Panc1 (cell line): ENCODE results near the gene FHAD1. TPM values are rescaled to one million over a fixed set of nuclear protein-coding genes. Genes with fewer than 3 reads are reported as not detected.

Experiments
- ATAC-seq: fragments of 200-7000 bp; cut with Tn5 transposase; 2 replicates; pipeline ENCODE4 v1.9.1; 2020; ENCODE audit warnings: mild to moderate bottlenecking, moderate library complexity
- BruUV-seq: library from RNA; stranded (reverse); fragments of 400-500 nt; replicated peaks from 2 replicates; lab custom pipeline; 2021; lab: Mats Ljungman, UMichigan
- CTCF ChIA-PET: fragments of 300-600 bp; sonication (Branson Sonifier 250); formaldehyde crosslinking; loops from one replicate; lab custom pipeline; 2022; ENCODE audit warnings: antibody characterized with exemption; lab: Charles Lee
- POLR2A ChIA-PET: fragments of 300-600 bp; sonication (Branson Sonifier 250); formaldehyde crosslinking; loops from one replicate; lab custom pipeline; 2022; ENCODE audit warnings: antibody characterized with exemption; lab: Charles Lee
- DNase-seq: peaks from one replicate; pipeline ENCODE4 v3.0.0-alpha.2; 2010; ENCODE audit warnings: low read depth, low spot score
- H3K27ac ChIP-seq: 2 replicates; pipeline ENCODE4 v1.5.1; 2011; ENCODE audit warnings: mild to moderate bottlenecking, low read length, inconsistent platforms
- H3K27me3 ChIP-seq: fragments of 200-500 bp; sonication (Bioruptor generic); 2 replicates; pipeline ENCODE4 v1.6.0; 2014; ENCODE audit warnings: low read length, inconsistent platforms; ENCODE audit not compliant: control insufficient read depth, insufficient read depth
- H3K36me3 ChIP-seq: fragments of 200-500 bp; sonication (Bioruptor generic); 2 replicates; pipeline ENCODE4 v1.5.1; 2014; ENCODE audit warnings: inconsistent platforms, mild to moderate bottlenecking, low read length, moderate library complexity; ENCODE audit not compliant: control insufficient read depth, insufficient read depth
- H3K4me1 ChIP-seq: 2 replicates; pipeline ENCODE4 v1.5.1; 2011; ENCODE audit warnings: inconsistent platforms, mild to moderate bottlenecking, low read length, moderate library complexity; ENCODE audit not compliant: control insufficient read depth, insufficient read depth
- H3K4me3 ChIP-seq, 2 experiments: 2 replicates each; pipeline ENCODE4 v1.5.1; 2011 to 2012; ENCODE audit warnings: low read depth in 2 of 2, low read length in 2 of 2, mild to moderate bottlenecking in 2 of 2, inconsistent platforms in 1 of 2, moderate library complexity in 1 of 2
- H3K9me3 ChIP-seq: fragments of 200-500 bp; sonication (Bioruptor generic); 2 replicates; pipeline ENCODE4 v1.5.1; 2014; ENCODE audit warnings: low read depth, mild to moderate bottlenecking, inconsistent platforms, low read length, moderate library complexity; ENCODE audit not compliant: control insufficient read depth, insufficient read depth
- POLR2AphosphoS5 ChIP-seq: IDR thresholded peaks from 2 replicates; pipeline ENCODE4 v1.6.1; 2012; ENCODE audit warnings: mild to moderate bottlenecking, low read depth, low read length, moderate library complexity
- SIN3A ChIP-seq: IDR thresholded peaks from 2 replicates; pipeline ENCODE4 v1.6.1; 2012; ENCODE audit warnings: low read depth, mild to moderate bottlenecking, low read length, moderate library complexity, borderline replicate concordance; ENCODE audit not compliant: insufficient read depth
- TCF7L2 ChIP-seq: IDR thresholded peaks from 2 replicates; pipeline ENCODE4 v1.6.1; 2011; ENCODE audit warnings: mild to moderate bottlenecking, low read depth, low read length, inconsistent platforms
- in situ Hi-C: cut with HindIII; loops from 2 replicates; pipeline ENCODE4 v1.10.0; 2016; ENCODE audit warnings: low sequenced_read_pairs, low pct_unique_long_range_greater_than_20kb
- intact Hi-C: fragments of 100-400 bp; cut with micrococcal nuclease; formaldehyde crosslinking; loops from one replicate; pipeline ENCODE4 v1.10.0; 2022; ENCODE audit not compliant: unreplicated experiment
- total RNA-seq: library from RNA; stranded (reverse); gene quantifications from one replicate; pipeline ENCODE4 v1.2.1, GENCODE V29; 2021; ENCODE audit not compliant: unreplicated experiment
- TF ChIP-seq, protein P1 (sequence below), 2 experiments: IDR thresholded peaks; 2 replicates each; pipeline ENCODE4 v1.6.1; 2011 to 2012; ENCODE audit warnings: low read depth in 2 of 2, control low read depth in 1 of 2, low read length in 1 of 2, mild to moderate bottlenecking in 1 of 2, moderate library complexity in 1 of 2; ENCODE audit not compliant: insufficient read depth in 1 of 2
- TF ChIP-seq, protein P2 (sequence below): fragments of 450-650 bp; IDR thresholded peaks from 2 replicates; pipeline ENCODE4 v1.5.1; 2017; ENCODE audit warnings: mild to moderate bottlenecking

The FHAD1 gene
- total RNA-seq, 1 experiment from 2014 or later: 0.23 TPM

- DNase-seq (no peak), ATAC-seq (no peak)
- in situ Hi-C loops (no loop called here), intact Hi-C loops (loop anchor here (10.0 kb wide), 1 partner anchor 68 kb away; no protein-coding TSS in a partner anchor)
- no TSS peak for BruUV-seq
- H3K4me1 ChIP-seq: peaks cover 11% of the 10 kb centered on the region; the same call in 1 of the 2 replicates
- H3K4me3 ChIP-seq: no peak overlapping the region
- H3K36me3 ChIP-seq: no peaks in the 10 kb centered on the region
- no peaks in the 10 kb centered on the region for H3K9me3 ChIP-seq
- POLR2A ChIA-PET: no interaction called here
- H3K27me3 ChIP-seq: no peaks in the 10 kb centered on the region
- no peak overlapping the region for H3K27ac ChIP-seq
- TF ChIP-seq, protein P1, sequence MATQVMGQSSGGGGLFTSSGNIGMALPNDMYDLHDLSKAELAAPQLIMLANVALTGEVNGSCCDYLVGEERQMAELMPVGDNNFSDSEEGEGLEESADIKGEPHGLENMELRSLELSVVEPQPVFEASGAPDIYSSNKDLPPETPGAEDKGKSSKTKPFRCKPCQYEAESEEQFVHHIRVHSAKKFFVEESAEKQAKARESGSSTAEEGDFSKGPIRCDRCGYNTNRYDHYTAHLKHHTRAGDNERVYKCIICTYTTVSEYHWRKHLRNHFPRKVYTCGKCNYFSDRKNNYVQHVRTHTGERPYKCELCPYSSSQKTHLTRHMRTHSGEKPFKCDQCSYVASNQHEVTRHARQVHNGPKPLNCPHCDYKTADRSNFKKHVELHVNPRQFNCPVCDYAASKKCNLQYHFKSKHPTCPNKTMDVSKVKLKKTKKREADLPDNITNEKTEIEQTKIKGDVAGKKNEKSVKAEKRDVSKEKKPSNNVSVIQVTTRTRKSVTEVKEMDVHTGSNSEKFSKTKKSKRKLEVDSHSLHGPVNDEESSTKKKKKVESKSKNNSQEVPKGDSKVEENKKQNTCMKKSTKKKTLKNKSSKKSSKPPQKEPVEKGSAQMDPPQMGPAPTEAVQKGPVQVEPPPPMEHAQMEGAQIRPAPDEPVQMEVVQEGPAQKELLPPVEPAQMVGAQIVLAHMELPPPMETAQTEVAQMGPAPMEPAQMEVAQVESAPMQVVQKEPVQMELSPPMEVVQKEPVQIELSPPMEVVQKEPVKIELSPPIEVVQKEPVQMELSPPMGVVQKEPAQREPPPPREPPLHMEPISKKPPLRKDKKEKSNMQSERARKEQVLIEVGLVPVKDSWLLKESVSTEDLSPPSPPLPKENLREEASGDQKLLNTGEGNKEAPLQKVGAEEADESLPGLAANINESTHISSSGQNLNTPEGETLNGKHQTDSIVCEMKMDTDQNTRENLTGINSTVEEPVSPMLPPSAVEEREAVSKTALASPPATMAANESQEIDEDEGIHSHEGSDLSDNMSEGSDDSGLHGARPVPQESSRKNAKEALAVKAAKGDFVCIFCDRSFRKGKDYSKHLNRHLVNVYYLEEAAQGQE (IDR thresholded peaks at IDR 0.05; ENCODE audit: insufficient read depth in 1 of 2, low read depth in 2 of 2, low read length in 1 of 2): no peak
- no peak for TF ChIP-seq POLR2AphosphoS5
- no peak for TF ChIP-seq SIN3A
- TF ChIP-seq, protein P2, sequence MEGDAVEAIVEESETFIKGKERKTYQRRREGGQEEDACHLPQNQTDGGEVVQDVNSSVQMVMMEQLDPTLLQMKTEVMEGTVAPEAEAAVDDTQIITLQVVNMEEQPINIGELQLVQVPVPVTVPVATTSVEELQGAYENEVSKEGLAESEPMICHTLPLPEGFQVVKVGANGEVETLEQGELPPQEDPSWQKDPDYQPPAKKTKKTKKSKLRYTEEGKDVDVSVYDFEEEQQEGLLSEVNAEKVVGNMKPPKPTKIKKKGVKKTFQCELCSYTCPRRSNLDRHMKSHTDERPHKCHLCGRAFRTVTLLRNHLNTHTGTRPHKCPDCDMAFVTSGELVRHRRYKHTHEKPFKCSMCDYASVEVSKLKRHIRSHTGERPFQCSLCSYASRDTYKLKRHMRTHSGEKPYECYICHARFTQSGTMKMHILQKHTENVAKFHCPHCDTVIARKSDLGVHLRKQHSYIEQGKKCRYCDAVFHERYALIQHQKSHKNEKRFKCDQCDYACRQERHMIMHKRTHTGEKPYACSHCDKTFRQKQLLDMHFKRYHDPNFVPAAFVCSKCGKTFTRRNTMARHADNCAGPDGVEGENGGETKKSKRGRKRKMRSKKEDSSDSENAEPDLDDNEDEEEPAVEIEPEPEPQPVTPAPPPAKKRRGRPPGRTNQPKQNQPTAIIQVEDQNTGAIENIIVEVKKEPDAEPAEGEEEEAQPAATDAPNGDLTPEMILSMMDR: no peak
- no peak for TF ChIP-seq TCF7L2
- CTCF ChIA-PET: no interaction called here
These were observed 189.9 kb downstream of the FHAD1 start for GRCh38 chr1:15436881-15437442.

DNA sequence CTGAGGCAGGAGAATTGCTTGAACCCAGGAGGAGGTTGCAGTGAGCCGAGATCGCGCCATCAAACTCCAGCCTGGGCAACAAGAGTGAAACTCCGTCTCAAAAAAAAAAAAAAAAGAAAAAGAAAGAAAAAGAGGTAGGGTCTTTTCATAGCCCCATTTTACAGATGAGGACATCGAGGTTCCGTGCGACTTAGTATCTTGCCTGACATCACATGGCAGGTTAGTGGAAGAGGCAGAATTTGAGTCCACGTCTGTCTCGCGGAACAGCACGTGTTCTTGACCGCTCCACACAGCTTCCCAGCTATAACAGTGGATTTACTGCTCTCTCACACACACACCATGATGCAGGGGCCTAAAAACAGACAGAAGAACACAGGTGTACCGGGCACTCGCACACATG is 192.3 kb downstream of the FHAD1 start:
- intact Hi-C loops: loop anchor here (10.0 kb wide), 1 partner anchor 65 kb away; no protein-coding TSS in a partner anchor
- Histone ChIP-seq H3K4me3 (no peak overlapping the region), H3K4me1 (no peaks in the 10 kb centered on the region), H3K27me3 (no peaks in the 10 kb centered on the region), H3K36me3 (no peaks in the 10 kb centered on the region), H3K27ac (no peak overlapping the region), H3K9me3 (no peaks in the 10 kb centered on the region)
- BruUV-seq: no TSS peak
- no peak for TF ChIP-seq TCF7L2
- TF ChIP-seq, protein P1 (IDR thresholded peaks at IDR 0.05; ENCODE audit: insufficient read depth in 1 of 2, low read depth in 2 of 2, low read length in 1 of 2): no peak
- no peak for TF ChIP-seq SIN3A
- TF ChIP-seq, protein P2: no peak
- no peak for TF ChIP-seq POLR2AphosphoS5
- ATAC-seq: no peak
- CTCF ChIA-PET: no interaction called here
- DNase-seq: no peak
- POLR2A ChIA-PET: no interaction called here
- in situ Hi-C loops: no loop called here
